HG02610 (cell line): Measurements from ENCODE around the gene CTNNA2.

Experiments used
- ATAC-seq: cut with Tn5 transposase; IDR thresholded peaks from one replicate; pipeline ENCODE4 v1.9.1; 2021; ENCODE audit warnings: mild to moderate bottlenecking, moderate library complexity; ENCODE audit not compliant: unreplicated experiment

The CTNNA2 gene

DNA sequence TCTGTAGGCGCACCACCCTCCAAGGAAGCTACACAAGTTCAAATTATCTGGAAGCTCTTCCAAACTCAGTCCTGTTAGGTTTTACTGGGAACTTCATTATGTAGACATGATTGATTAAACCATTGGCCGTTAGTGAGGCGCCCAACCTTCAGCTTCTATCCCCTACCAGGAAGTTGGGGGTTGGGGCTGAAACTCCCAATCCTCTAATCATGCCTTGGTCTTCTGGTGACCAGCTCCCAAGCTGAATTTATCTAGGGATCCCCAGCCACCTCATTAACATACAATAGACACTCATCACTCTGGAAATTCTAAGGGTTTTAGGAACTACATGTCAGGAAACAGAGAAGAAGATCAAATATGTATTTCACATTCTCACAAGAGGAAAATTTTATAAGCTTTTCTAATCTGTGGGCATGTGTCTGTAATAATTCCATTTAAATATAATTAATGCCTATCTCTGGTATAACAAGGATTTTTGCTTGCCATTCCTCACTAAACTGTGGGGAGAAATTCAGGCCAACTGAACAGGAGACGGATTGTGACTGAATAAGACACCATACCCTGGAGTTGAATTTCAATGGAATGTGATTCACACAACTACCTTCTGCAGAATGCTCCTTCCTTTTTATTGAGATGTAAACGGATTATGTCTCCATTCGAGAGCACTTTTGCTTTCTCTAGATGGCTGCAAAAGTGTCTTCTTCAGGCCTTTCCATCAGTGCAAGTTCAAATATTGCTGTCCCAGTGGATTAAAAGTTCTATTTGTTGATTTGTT is 463.1 kb downstream of the CTNNA2 start:
- ATAC-seq, result no peak

DNA sequence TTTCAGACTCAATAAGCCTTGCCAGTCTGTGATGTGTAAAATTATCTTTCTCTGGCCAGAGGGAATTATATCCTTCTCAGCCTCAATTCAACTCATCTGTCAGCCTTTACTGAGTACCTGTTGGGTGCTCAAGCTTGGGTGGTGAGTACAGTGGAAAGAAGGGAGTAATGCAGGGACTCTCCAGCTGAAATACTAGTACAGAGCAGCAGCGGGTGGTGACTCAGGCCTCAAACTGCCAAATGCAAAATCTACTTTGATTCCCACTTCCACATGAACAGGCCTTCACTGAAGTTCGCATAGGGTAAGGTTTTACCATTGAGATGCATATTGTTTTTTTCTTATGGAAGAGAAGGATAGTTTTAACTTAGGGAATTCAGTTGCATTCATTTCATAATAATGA is 464.9 kb downstream of the CTNNA2 start:
- no peak for ATAC-seq

DNA sequence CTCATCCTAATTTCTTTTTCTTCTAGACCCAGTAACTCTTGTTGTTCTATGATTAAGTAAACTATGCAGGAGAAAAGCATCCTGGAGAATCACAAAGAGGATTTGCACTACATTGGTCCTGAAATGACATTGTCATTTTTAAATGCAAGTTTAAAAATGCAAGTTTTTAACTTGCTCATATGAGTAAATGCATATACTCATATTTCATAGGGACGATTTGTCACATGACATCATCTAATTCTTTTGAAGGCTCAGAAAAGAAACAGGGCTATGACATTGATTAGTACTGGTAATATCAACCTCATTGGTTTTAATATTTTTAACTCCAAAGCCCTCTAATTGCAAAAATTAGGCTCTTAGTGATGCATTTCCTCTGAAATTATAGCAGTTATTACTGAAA is 467.3 kb downstream of the CTNNA2 start:
- no peak for ATAC-seq

DNA sequence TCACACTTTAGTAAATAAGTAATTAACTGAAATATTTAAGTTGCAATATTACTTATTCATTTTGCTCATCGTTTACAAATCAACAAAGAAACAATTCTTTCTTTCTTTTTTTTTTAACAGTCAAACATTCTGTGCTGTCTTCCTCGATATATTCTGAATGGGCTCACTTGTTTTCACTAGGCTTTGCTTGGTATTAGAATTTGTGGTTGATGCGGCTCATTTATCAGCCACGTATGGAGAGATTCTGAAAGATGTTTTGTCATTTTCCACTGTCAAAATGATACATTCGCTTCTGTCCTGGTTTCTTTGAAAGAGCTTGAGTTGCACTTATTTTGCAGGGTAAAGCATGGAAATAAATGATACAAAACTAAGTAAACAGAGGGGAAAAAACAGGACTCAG is 468.0 kb downstream of the CTNNA2 start:
- ATAC-seq, result no peak

DNA sequence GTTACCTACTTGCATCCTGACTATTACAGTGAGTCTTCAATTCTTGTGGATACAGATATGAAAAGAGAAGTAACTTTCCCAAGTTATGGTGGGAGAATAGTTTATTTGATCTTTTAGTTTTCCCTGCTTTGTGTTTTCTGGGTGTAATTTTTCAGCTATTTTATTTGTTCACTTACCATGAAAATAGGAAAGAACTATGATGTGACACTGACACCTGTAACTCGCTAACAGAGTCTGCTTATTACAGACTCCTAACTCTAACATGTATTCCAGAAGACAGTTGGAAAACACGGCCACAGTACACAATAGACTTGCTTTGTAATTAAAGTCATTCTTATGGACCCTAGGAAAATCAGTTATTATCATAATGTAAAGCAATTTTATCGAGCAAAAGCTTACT is 468.5 kb downstream of the CTNNA2 start:
- no peak for ATAC-seq

DNA sequence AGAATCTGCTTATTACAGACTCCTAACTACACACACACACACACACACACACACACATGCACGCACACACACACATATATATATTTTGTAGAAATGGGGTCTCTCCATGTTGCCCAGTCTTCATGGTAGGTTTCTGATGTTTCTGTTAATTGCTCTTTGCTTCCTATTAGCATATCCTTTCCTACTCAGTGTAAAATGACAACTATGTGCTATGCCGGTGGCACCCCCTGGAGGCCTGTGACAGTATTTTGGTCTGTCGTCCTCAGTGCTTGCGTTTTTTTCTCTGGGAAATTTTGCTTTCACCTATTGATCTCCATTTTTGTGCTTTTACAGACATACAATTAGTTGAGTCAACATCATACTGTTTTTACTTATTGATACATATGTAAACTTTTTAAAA is 469.6 kb downstream of the CTNNA2 start:
- peak; percentile 54 for ATAC-seq

DNA sequence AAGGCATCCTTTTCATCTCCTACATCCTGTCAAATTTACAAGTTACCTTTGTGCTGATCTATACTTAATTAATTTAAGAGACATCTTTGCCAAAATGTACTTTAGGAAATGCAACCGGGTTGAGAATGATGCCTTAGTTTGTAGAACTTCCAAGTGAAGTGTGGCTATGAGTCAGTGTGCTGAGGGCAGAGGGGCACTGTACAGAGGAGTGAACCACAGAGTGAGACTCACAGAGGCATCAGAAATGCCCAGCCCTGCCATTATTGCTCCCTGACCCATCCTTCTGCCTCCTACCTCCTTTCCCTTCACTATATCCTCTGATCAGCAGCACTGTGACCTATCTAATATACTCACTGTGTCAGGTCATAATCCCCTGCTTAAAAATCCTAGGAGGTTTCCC is 471.6 kb downstream of the CTNNA2 start:
- no peak for ATAC-seq

DNA sequence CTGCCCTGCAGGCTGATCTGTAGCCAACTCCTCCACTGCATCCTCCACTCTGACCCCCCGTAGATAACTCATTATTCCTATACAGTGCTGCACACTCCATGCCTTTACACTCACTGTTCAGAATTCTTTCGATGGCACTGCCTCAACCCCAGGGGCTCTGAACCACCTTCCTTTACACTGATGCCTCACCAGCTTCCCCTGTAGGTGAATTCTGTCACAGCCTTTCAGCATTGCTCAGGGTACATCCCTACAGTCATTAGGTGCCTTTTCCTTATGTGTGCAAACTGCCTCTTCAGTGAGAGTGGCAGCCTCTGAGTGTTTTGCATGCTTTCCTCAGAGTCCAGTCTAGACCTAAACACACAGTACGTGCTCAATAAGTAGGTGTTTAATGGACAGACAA is 472.3 kb downstream of the CTNNA2 start:
- no peak for ATAC-seq

DNA sequence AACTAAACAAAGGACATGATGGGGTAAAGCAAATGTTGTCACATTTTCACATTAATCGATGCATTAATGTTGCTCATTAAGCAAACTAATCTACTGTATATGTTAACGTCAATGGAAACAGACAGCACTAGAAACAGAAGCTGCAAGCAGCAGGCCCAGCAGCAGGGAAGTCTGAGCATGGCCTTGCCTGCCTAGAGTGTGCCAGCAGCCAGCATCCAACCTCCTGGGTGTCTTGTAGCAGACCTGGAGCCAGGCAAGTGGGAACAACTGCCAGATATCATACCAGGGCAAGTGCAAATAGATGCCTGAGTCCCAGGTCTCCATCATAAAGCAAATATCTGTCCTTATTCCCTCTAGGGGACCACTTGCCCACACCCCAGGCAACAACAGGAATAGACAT is 472.7 kb downstream of the CTNNA2 start:
- no peak for ATAC-seq

DNA sequence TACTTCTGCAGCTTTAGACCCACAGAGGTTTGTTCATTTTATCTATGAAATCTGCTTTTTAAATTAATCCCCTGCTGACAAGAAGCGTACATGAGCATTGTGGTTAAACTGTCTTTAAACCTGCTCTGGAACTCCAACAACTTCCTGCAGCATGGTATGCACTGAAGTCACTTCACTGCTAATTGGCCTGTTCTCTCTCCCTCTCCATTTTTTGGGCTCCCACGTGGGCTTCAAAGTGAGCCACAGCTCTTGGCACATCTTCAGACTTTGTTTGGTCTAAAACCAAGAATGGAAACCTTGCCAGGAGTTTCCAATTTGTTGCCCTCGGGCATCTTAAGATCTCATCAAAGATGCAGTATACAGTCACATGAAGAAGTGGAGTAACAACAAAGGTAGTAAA is 480.3 kb downstream of the CTNNA2 start:
- ATAC-seq, result no peak

DNA sequence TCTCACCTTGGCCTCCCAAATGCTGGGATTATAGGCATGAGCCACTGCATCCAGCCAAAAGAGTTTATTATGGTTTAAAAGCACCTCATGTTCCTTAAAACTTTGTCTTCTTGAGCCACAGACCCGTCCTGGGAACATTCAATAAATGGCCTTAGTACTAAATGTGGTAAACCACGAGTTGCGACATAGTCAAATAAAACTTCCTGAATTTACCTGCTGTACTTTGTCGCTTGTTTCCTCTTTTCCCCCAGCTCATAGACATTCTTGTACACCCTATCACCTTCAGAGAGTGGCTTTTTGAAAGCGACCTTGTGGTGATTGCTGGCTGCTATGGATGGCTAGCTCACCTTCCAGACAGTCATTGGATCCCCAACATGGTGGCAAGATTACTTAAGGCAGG is 481.3 kb downstream of the CTNNA2 start:
- no peak for ATAC-seq

DNA sequence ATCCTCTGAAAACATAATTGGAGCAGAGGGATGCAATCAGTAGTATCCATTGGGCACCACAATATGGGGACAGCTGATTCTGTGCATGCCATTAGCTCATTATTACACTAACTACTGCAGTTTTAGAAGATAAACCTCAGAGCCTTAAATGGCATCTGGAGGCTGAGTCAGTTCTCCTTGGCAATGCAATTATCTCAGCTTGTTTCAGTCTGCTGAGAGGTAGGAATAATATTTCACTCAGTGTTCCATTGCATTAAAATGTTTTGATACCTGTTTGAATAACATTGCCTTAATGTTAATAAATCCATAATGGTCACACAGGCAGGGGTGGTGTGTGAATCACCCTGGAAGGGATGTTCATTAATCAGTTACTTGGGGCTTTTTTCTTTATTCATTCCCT is 482.1 kb downstream of the CTNNA2 start:
- no peak for ATAC-seq

DNA sequence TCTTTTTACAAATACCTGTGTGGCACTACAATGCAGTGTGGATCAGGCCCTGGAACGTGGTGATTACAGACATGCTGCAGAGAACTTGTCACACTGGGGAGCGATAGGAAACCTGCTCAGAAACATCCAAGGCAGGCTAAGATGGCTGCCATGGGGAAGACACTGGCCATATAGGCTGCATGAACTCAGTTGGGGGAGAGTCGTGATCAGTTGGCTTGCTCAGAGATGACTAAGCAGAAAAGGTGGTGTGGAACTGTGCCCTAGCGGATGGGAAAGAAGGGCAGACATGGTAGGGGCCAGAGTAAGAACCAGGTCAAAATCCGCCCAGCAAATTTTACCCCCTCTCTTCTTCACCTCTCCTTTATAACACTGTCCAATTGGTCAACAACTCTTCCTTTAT is 483.9 kb downstream of the CTNNA2 start:
- no peak for ATAC-seq

DNA sequence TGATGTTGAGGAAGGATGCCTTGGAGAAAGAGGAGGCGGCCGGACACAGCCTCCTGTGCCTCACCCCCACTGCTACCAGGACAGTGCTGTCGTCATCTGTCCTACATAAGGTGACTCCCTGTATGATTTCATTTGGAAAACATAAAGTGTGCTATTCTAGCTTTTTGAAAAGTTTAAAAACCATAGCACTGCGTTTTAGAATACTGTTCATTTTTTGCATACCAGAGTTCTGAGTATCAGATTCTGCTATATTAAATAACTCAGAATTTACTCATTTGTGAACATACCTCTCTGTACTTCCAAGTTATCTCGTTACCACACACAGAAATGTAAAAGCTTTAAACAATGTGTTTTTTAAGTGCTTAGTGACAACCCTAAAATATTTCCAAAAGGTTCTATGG is 488.9 kb downstream of the CTNNA2 start:
- ATAC-seq, result no peak

DNA sequence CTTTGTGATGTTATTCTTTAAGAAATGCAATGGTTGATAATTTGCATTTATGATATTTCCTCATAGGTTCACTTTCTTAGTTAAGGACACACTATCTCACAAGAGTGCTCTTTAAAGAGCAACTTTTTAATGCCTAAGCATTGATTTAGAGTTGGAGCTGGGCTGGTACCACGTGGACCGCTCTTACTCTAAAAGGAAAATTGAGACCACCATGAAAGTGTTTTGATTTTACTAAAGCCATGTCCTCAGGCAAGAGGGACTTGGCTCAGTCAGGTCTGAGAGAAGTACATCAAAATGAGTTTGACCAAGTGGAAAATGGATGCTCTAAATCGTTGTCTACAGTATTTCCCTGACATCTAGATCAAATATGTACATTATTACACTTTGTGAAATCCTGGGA is 489.3 kb downstream of the CTNNA2 start:
- ATAC-seq, result no peak

DNA sequence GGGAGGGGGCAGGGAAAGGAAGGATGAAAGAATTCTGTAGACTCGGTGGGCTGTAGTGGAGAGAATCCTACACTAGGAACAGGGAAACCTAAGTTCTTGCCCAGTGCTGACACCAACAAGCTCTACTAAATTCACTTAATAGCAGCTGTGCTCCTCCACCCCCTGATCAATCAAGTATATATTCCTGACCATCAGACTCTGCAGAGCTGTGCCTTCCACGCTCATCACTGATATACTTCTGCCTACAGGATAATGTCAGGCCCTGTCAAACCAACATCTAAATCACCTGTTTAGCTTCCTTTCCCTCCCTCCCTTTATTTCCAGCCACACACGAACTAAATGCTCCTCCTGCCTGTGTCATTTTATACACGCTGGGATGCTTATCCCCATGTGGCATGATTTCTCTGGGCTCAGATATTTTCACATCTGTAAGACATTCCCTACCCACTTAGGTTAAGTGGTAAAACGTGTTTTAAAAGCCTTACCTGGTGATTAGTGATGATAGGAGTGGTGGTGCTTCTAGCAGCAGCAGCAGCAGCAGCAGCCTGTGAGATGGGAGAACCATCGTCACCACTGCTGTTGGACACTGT is 489.8 kb downstream of the CTNNA2 start:
- no peak for ATAC-seq

DNA sequence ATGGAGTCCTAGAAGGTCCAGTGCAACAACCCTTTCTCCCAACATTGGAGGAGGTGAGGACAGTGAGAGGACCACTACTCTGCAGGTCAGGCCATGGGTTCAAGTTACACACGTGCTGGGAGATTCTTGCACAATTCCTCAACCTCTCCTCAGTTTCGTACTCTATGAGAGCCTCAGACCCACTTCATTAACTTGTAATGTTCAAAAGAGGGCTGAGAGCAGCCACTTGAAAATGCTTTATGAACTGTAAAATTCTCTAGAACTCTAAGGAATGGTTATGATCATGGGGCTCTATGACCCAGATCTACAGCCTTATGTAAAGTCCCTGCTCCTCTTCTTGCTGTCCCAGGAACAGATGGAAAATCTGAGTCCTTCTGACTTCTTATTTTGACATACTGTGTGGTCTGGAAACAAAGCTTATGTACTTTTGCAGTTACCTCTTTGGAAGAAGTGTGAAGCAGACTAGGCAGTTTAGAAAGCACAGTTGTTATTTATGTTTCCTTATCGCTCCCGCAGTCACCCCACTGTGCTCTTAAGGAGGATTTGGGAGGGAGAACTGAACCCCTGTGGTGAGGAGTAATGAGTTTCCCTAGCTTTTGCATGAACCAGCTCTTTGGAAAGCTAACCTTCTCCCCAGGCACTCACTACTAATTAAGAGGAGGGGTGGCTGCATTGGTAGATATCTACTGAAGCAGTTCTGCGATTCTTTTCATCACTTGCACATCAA is 495.1 kb downstream of the CTNNA2 start:
- ATAC-seq, result no peak

DNA sequence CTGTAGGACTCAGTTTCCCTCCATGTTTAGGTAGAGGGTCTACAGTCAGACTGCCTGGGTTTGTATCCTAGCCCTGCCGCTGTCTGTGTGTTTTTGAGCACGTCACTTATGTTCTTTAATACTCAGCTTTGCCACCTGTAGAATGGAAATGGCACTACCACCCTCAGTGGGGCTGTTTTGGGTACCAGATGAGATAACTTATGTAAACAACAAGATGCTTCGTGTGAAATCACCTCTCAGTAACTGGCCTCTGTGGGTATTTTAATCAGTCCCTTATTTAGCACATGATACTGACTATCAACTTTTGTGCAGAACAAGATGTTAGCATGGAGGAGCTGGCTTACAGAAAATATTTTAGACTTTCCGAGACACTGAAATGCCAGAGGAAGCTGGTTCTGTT is 495.7 kb downstream of the CTNNA2 start:
- no peak for ATAC-seq

DNA sequence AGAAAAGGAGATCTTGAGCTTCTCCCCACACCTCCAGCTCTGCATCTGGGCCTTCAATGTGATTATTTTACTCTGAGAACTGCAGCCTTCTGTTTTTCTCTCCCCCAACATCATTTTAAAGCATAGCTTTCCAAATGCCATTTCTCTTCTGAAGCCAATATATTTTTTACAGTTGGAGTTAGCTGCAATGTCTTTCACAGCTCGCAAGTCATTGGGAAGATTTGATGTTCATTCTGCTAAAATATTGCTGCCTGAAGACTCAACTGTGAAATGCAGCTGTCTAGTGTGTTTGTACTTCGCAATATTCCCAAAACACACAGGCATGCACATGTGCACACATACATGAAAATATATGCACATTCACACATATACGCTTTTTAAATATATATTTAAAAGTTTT is 496.4 kb downstream of the CTNNA2 start:
- ATAC-seq, result no peak

DNA sequence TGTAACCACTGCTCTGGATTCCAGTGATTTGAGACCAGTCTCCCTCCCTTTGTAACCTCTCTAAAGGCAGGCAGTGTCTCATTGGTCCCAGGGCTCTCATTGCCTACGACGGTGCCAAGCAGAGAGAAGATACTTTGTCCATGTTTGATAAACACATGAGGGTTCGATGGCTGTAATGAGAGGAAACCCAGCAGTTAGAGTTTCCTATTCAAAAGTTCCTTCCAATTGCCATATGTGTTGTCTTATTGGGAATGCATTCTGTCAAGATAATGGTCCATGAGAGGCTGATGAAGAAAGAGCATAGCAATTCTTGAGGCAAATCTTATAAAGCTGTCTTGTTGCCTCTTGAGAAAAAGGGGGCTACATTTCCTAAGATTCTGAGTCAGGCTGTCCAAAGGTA is 499.2 kb downstream of the CTNNA2 start:
- ATAC-seq, result no peak

DNA sequence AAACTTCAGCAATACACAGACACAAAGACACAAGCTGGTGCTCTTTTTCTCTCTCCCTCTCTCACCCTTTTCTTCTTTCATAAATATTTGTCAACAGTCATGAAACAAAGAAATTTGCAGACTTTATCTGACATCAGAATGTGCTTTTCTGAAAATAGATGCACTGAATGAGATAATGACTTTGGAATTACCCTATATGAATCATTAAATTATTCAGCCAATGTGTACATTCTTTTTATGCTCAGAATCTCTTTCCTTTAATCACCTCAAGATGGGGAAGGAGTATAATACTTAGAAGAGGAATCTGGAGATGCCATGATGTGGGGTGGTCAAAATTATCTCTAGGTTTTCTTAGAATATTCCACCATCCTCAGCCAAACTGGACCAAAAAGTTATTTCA is 501.8 kb downstream of the CTNNA2 start:
- ATAC-seq, result no peak

DNA sequence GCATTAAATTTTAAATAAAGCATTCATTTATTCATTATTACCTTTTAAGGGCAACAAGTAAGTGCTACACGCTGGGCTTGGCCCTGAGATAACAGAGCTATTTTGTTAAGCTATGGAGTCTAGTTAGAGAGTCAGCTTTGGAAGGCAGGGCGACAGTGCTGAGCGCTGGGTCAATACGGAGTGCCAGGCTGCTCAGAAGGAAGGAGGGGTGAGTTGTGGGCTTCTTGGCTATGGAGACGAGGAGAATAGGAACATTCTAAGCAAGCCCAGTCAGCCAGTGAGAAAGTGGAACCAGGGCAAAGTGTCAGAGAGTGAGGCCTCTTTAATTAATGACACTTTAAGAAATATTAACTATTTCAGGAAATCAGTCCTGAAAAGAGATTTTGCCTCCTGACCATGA is 503.3 kb downstream of the CTNNA2 start:
- ATAC-seq, result no peak
